BLaER1 treated with 17β-estradiol and CSF1 and Interleukin-3, amounts not matched to agents 10 nM and 100 nM (cell line): ENCODE results near the gene PLEK2.
"Not testable (repeated sequence)": the region's sequence is repeated elsewhere in the genome, so short reads cannot be mapped to it uniquely, and the experiment has no call there.

Experiments used
- H3K27ac ChIP-seq, 11 experiments: shearing (Covaris generic); formaldehyde crosslinking; 2 replicates each; pipeline ENCODE4 v1.8.1; 2022
- H3K27me3 ChIP-seq, 11 experiments: shearing (Covaris generic); formaldehyde crosslinking; 2 replicates each; pipeline ENCODE4 v1.8.1; 2022
- H3K36me3 ChIP-seq, 11 experiments: shearing (Covaris generic); formaldehyde crosslinking; 2 replicates each; pipeline ENCODE4 v1.8.1; 2022
- H3K4me1 ChIP-seq, 10 experiments: shearing (Covaris generic); formaldehyde crosslinking; 2 replicates each; pipeline ENCODE4 v1.8.1; 2022
- H3K4me2 ChIP-seq, 11 experiments: shearing (Covaris generic); formaldehyde crosslinking; 2 replicates each; pipeline ENCODE4 v1.8.1; 2022
- H3K4me3 ChIP-seq, 10 experiments: shearing (Covaris generic); formaldehyde crosslinking; 2 replicates each; pipeline ENCODE4 v1.8.1; 2022
- H3K9ac ChIP-seq, 11 experiments: shearing (Covaris generic); formaldehyde crosslinking; 2 replicates each; pipeline ENCODE4 v1.8.1; 2022
- H3K9me3 ChIP-seq, 11 experiments: shearing (Covaris generic); formaldehyde crosslinking; replicated peaks in 1 of 11; 2 replicates each; pipeline ENCODE4 v1.8.1; 2022
- H4K20me1 ChIP-seq, 11 experiments: shearing (Covaris generic); formaldehyde crosslinking; 2 replicates each; pipeline ENCODE4 v1.8.1; 2022
- Cebpa-rat ChIP-seq, 11 experiments: shearing (Covaris generic); IDR thresholded peaks; 2 replicates each; pipeline ENCODE4 v1.8.1; 2022

Gene PLEK2

DNA sequence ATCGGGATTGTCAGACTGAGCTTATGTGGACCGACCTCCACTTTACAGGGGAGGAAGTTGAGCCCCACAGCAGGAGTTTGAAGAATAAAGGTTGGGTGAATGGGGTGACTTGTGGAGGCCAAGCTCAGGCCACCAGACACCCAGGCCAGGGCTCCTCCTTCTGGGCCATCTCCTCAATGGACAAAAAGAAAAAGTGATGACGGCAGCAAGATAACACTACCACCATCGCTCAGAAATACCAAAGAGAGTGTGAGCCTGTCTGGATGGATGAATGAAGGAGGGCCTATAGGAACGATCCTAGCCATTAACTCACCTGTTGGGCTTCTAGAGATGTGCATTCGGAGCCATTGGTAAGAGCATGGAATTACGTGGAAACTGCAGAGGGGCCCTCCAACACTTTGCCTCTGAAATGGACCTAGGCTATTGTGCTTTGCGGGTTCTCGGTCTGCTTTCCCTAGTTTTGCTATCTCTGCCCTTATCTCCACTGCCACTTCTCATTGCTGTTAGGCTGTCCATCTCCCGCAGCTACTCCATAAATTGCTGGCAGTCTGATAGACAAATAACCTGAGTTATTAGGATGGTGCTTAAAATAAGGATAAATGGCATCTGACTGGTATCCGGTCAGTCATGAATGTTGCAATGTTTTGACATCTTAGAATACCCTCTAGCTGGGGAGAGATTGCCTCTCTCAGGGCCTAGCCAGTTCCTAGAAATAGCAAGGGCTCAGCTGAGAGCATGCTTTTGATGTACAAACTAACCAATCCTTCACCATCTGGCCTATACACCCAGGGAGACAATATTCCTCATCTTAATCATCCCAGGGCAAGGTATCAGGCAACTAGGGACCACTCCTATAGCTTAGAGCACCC lies 9.6 kb upstream of the PLEK2 start:
- peaks cover 0 to 8% (median 0%) of the 10 kb centered on the region in 11 experiments; a peak in 1 of 22 replicates for H4K20me1 ChIP-seq
- H3K4me2 ChIP-seq = no peak overlapping the region
- no peak for TF ChIP-seq Cebpa-rat (IDR thresholded peaks at IDR 0.05)
- H3K27ac ChIP-seq = no peak overlapping the region
- no peaks in the 10 kb centered on the region for H3K36me3 ChIP-seq
- no peaks in the 10 kb centered on the region for H3K27me3 ChIP-seq
- peaks cover 0 to 51% (median 35%) of the 10 kb centered on the region in 10 experiments; a peak in 18 of 20 replicates for H3K4me1 ChIP-seq
- H3K4me3 ChIP-seq = no peak overlapping the region
- H3K9me3 ChIP-seq = no peaks in the 10 kb centered on the region
- H3K9ac ChIP-seq = no peak overlapping the region

- Histone ChIP-seq H3K36me3 (no peaks in the 10 kb centered on the region), H3K9me3 (no peaks in the 10 kb centered on the region), H4K20me1 (peaks cover 0 to 8% (median 0%) of the 10 kb centered on the region in 11 experiments; a peak in 1 of 22 replicates), H3K27ac (no peak overlapping the region), H3K27me3 (no peaks in the 10 kb centered on the region), H3K9ac (no peak overlapping the region), H3K4me1 (peaks cover 0 to 60% (median 41%) of the 10 kb centered on the region in 10 experiments; a peak in 18 of 20 replicates), H3K4me3 (no peak overlapping the region), H3K4me2 (no peak overlapping the region)
- TF ChIP-seq Cebpa-rat (IDR thresholded peaks at IDR 0.05) = no peak
Measured at GRCh38 chr14:67420102-67420739, 8.3 kb upstream of the PLEK2 start.

DNA sequence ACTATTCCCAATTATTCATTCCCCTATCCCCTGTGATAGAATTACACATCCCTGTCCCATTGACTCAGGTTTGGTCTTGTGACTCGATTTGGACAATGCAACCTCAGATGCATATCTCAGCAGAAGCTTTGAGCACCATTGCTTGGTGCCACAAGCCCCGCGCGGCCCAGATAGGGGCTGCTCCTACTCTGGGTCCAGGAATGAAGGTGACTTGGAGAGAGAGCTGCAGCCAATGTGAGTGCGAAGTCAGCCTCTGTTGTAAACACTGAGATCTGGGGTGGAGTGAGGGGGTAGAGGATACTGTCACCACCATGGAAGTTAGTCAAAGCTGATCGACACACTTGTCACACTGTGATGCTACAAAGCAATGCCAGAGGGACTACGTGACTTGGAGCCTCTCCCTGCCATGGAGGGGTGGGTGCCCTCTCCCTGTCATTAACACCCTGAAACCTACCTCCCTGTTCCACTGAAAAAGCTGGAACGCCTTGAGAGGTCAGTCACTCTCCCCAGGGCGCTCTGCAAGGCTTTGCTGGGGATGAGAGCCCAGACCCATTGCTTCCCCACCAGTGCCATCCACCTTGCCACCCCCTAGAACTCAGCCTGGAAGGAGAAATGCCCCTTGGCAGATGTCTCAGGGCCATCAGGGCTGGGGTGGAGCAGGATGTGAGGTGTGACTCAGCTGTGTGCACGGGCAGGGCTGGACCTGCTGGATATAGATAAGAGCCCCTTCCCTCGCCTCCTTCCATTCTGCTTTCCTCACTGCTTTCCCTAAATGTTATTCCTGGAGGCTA lies 6.6 kb upstream of the PLEK2 start:
- no peak overlapping the region for H3K27ac ChIP-seq
- H3K9ac ChIP-seq = no peak overlapping the region
- no peak for TF ChIP-seq Cebpa-rat (IDR thresholded peaks at IDR 0.05)

GRCh38 chr14:67417633-67418032 lies 5.7 kb upstream of the PLEK2 start:
- peak in 1 of 11 experiments; percentile 21; a peak in 1 of 22 replicates for TF ChIP-seq Cebpa-rat (IDR thresholded peaks at IDR 0.05)
- H3K4me2 ChIP-seq = peak overlapping the region in 5 of 11 experiments; percentile 41 to 68 (median 49); a peak in 7 of 22 replicates
- no peak overlapping the region for H3K9ac ChIP-seq
- no peak overlapping the region for H3K4me3 ChIP-seq
- H3K4me1 ChIP-seq = peaks cover 14 to 59% (median 40%) of the 10 kb centered on the region in 10 experiments
- peaks cover 0 to 8% (median 0%) of the 10 kb centered on the region in 11 experiments; a peak in 1 of 22 replicates for H4K20me1 ChIP-seq
- no peaks in the 10 kb centered on the region for H3K36me3 ChIP-seq
- H3K27ac ChIP-seq = no peak overlapping the region; a peak in 1 of 22 replicates
- H3K27me3 ChIP-seq = no peaks in the 10 kb centered on the region
- H3K9me3 ChIP-seq = no peaks in the 10 kb centered on the region

More for the DNA sequence above, 6.6 kb upstream of the PLEK2 start:
- H3K4me3 ChIP-seq = no peak overlapping the region
- H3K4me2 ChIP-seq = peak overlapping the region in 5 of 11 experiments; percentile 11 to 49 (median 37); a peak in 8 of 22 replicates
- H3K36me3 ChIP-seq = no peaks in the 10 kb centered on the region
- peaks cover 0 to 8% (median 0%) of the 10 kb centered on the region in 11 experiments; a peak in 1 of 22 replicates for H4K20me1 ChIP-seq
- no peaks in the 10 kb centered on the region for H3K27me3 ChIP-seq
- no peaks in the 10 kb centered on the region for H3K9me3 ChIP-seq
- H3K4me1 ChIP-seq = peaks cover 13 to 60% (median 40%) of the 10 kb centered on the region in 10 experiments

DNA sequence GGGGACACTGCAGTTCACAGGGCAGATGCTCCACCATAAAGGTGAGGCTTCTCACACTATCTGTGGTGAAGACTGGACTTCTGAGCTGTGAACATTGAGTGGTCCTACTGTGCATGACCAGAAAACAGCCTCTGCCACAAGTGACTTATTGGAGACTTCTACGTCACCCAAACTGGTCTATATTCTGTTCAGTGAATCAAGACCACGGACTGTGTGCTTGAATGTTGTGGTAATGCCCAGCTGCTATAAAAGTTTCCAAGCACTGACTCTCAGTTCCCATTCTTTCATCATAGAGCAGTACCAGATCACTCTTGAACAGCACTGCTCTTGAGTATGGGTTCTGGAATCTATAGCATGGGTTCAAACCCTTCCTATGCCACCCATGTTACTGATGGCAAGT lies 4.8 kb upstream of the PLEK2 start:
- Histone ChIP-seq H3K4me1 (peaks cover 14 to 59% (median 40%) of the 10 kb centered on the region in 10 experiments), H3K9ac (no peak overlapping the region), H4K20me1 (peaks cover 0 to 8% (median 0%) of the 10 kb centered on the region in 11 experiments; a peak in 1 of 22 replicates), H3K4me2 (peak overlapping the region in 9 of 11 experiments; percentile 6 to 68 (median 41); a peak in 16 of 22 replicates), H3K27ac (peak overlapping the region in 7 of 11 experiments; percentile 25 to 54 (median 31); a peak in 10 of 22 replicates), H3K4me3 (no peak overlapping the region), H3K27me3 (no peaks in the 10 kb centered on the region), H3K9me3 (peaks cover 0 to 6% (median 0%) of the 10 kb centered on the region in 11 experiments; a peak in 3 of 22 replicates), H3K36me3 (no peaks in the 10 kb centered on the region)
- no peak for TF ChIP-seq Cebpa-rat (IDR thresholded peaks at IDR 0.05)

DNA sequence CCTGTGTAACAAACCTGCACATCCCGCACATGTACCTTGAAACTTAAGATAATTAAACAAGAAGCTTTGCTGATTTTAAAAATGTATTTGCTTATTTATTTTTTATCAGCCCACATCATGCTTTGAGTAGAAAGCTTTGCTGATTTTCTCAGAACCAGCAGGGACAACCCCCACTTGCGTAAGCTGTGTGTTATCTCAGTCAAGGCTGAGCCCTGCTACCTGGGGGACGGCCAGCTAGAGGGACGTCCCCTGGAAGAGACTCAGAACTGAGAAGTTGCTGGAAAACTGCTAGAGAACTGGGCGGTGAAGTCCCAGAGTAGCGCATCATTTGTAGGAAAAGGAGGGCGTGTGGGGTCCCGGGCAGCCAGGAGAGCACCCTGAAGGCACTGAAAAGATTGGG lies 4.1 kb upstream of the PLEK2 start:
- Histone ChIP-seq H4K20me1 (peaks cover 0 to 3% (median 0%) of the 10 kb centered on the region in 11 experiments; a peak in 1 of 22 replicates), H3K36me3 (no peaks in the 10 kb centered on the region), H3K4me3 (no peak overlapping the region), H3K27me3 (no peaks in the 10 kb centered on the region), H3K4me2 (peak overlapping the region in 7 of 11 experiments; percentile 7 to 68 (median 42); a peak in 13 of 22 replicates), H3K4me1 (peaks cover 14 to 59% (median 40%) of the 10 kb centered on the region in 10 experiments), H3K9ac (no peak overlapping the region), H3K27ac (peak overlapping the region in 7 of 11 experiments; percentile 25 to 54 (median 31); a peak in 12 of 22 replicates), H3K9me3 (peaks cover 0 to 7% (median 0%) of the 10 kb centered on the region in 11 experiments; a peak in 3 of 22 replicates)
- TF ChIP-seq Cebpa-rat (IDR thresholded peaks at IDR 0.05) = no peak

- not testable (repeated sequence) for H3K36me3 ChIP-seq, H4K20me1 ChIP-seq, H3K4me2 ChIP-seq, H3K4me3 ChIP-seq, H3K9me3 ChIP-seq, H3K9ac ChIP-seq, H3K27ac ChIP-seq, H3K27me3 ChIP-seq
- peaks cover 14 to 59% (median 40%) of the 10 kb centered on the region in 10 experiments for H3K4me1 ChIP-seq
Measured at GRCh38 chr14:67415610-67416009, 3.6 kb upstream of the PLEK2 start.
